ENCODE measurements around the gene GTF2F2. TPM values are rescaled to one million over a fixed set of nuclear protein-coding genes. Genes with fewer than 3 reads are reported as not detected.

GTF2F2 gene
- polyA plus RNA-seq, 1 experiment = 7.9 TPM

DNA sequence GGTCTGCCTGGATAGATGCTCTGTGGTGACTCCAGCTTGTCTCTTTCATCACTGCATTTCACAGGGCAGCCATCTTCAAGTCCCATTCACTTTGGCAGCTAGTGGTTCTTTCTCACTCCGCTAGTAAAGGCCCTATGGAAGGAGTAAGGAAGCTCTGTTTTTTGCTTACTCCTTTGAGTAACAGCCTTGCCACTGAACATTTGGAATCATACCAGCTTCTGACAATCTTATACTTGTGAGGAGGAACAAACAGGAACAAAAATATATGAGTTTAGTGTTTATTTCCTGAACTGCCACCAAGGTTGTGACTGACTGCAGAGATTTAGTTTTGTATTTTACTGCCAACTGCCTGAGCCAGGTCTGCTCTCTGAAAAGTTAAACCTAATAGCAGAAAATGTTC, 41.9 kb downstream of the GTF2F2 start:
- no peak for DNase-seq (ENCODE audit: low read depth)
- ChIA-PET CTCF (interaction anchor here (0.9 to 2.1 kb wide), 5 partner anchors 12 to 119 kb away, joined by 4 to 6 read pairs (median 4); no protein-coding TSS in a partner anchor), POLR2A (no interaction called here)
- Histone ChIP-seq H3K36me3 (ENCODE audit: control insufficient read depth, insufficient read depth, low read length) (no peaks in the 10 kb centered on the region), H3K27me3 (ENCODE audit: control insufficient read depth, insufficient read depth, low read length) (no peaks in the 10 kb centered on the region), H3K4me3 (ENCODE audit: low read depth, low read length) (no peak overlapping the region)
- TF ChIP-seq, protein P1, sequence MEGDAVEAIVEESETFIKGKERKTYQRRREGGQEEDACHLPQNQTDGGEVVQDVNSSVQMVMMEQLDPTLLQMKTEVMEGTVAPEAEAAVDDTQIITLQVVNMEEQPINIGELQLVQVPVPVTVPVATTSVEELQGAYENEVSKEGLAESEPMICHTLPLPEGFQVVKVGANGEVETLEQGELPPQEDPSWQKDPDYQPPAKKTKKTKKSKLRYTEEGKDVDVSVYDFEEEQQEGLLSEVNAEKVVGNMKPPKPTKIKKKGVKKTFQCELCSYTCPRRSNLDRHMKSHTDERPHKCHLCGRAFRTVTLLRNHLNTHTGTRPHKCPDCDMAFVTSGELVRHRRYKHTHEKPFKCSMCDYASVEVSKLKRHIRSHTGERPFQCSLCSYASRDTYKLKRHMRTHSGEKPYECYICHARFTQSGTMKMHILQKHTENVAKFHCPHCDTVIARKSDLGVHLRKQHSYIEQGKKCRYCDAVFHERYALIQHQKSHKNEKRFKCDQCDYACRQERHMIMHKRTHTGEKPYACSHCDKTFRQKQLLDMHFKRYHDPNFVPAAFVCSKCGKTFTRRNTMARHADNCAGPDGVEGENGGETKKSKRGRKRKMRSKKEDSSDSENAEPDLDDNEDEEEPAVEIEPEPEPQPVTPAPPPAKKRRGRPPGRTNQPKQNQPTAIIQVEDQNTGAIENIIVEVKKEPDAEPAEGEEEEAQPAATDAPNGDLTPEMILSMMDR (IDR thresholded peaks at IDR 0.05; ENCODE audit: insufficient read depth, low read depth, low read length) = no peak

DNA sequence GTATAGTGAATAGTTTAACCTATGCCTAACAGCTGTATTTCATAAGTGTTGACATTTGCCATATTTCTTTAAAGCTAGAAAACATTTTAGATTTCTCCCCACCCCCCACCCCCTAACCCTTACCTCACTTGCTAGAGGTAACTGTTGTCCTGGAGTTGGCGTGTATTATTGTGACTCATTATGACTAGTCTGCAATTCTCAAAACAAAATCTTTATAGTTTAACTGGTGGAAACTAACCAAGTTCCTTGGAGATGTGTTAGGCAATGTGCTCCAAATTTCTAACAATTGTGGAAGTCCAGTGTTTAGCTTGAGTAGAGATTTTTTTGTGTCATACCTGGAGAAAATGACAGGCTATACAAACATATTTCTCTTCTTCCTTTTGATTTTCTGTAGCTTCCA, 42.5 kb downstream of the GTF2F2 start:
- ChIA-PET POLR2A (no interaction called here), CTCF (interaction anchor here (0.5 to 2.1 kb wide), 6 partner anchors 10 to 118 kb away, joined by 3 to 6 read pairs (median 4); no protein-coding TSS in a partner anchor)

DNA sequence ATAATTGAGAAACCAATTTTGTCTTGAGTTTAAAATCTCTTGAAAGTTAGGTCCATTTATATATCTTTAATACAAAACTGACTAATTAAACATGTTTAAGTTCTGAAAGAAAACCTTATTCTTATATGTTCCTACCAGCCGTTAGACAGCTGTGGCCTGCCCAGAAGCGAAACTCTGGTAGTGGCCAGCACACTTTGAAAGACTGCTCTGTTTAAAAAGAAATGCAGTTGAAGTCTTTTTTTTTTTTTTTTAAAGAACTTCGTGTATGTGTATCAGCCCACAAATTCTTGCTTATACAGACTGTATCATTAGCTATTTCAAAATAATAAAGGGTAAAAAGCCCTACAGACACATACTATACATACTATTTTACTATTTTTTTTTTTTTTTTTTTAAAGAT, 46.5 kb downstream of the GTF2F2 start:
- CTCF ChIA-PET = no interaction called here
- H3K36me3 ChIP-seq (ENCODE audit: control insufficient read depth, insufficient read depth, low read length) = no peaks in the 10 kb centered on the region
- TF ChIP-seq, protein P1 (IDR thresholded peaks at IDR 0.05; ENCODE audit: insufficient read depth, low read depth, low read length) = no peak
- no peaks in the 10 kb centered on the region for H3K27me3 ChIP-seq (ENCODE audit: control insufficient read depth, insufficient read depth, low read length)
- H3K4me3 ChIP-seq (ENCODE audit: low read depth, low read length) = no peak overlapping the region
- POLR2A ChIA-PET = no interaction called here
- DNase-seq (ENCODE audit: low read depth) = no peak

More for the DNA sequence above, 42.5 kb downstream of the GTF2F2 start:
- Histone ChIP-seq H3K36me3 (ENCODE audit: control insufficient read depth, insufficient read depth, low read length) (no peaks in the 10 kb centered on the region), H3K4me3 (ENCODE audit: low read depth, low read length) (no peak overlapping the region), H3K27me3 (ENCODE audit: control insufficient read depth, insufficient read depth, low read length) (no peaks in the 10 kb centered on the region)
- peak; percentile 72 for DNase-seq (ENCODE audit: low read depth)
- TF ChIP-seq, protein P1 (IDR thresholded peaks at IDR 0.05; ENCODE audit: insufficient read depth, low read depth, low read length) = no peak

DNA sequence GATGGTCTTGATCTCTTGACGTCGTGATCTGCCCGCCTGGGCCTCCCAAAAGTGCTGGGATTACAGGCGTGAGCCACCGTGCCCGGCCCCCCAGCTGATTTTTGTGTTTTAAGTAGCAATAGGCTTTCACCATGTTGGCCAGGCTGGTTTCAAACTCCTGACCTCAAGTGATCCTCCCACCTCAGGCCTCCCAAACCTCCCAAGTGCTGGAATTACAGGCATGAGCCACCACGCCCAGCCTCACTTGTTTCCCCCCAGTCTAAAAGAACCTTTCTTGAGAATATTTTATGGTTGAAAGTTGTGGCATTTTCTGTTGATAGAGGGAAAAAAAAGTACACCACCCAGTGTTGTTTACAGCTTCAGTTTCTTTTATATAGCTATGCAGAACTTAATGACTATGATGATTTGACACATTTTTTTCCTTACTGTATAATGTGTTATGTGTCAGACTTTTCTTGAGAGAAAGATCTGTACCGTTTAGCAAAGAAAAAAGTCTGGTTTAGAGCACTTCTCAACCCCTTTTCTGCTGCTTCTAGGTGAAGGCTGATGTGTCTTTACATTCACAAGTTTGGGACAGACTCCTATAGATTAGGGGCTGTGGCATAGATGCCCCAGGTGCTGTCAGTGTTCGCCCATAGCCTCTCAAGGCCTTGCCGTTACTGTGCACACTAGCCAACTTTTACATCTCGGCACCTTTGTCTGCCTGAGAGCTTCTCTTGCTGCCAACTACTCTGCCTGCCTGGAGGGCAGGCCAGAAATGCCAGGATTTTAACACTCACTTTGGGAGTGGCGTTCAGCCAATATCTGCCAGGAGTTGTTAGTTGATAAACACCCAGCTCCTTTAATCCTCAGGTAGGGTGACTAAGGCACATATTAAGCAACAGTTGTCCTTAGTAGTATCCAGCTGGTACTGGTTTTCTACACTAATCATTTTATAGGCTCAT, 47.6 kb downstream of the GTF2F2 start:
- Histone ChIP-seq H3K4me3 (ENCODE audit: low read depth, low read length) (no peak overlapping the region), H3K36me3 (ENCODE audit: control insufficient read depth, insufficient read depth, low read length) (no peaks in the 10 kb centered on the region), H3K27me3 (ENCODE audit: control insufficient read depth, insufficient read depth, low read length) (no peaks in the 10 kb centered on the region)
- TF ChIP-seq, protein P1 (IDR thresholded peaks at IDR 0.05; ENCODE audit: insufficient read depth, low read depth, low read length) = no peak
- ChIA-PET CTCF (interaction anchor here (1.0 kb wide), 1 partner anchor 121 kb away, joined by 3 read pairs; no protein-coding TSS in a partner anchor), POLR2A (no interaction called here)
- no peak for DNase-seq (ENCODE audit: low read depth)

DNA sequence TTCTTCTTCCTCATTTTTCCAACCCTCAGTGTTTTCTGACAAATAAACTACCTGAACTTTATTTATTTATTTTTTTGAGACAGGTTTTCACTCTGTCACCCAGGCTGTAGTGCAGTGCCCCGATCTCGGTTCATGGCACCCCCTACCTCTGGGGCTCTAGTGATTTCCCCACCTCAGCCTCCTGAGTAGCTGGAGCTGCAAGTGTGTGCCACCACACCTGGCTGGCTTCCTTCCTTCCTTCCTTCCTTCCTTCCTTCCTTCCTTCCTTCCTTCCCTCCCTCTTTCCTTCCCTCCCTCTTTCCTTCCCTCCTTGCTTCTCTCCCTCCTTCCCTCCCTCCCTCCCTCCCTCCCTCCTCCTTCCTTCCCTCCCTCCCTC, 48.2 kb downstream of the GTF2F2 start:
- CTCF ChIA-PET = interaction anchor here (1.4 kb wide), 1 partner anchor 10 kb away, joined by 3 read pairs; no protein-coding TSS in a partner anchor

More for the DNA sequence above, 48.2 kb downstream of the GTF2F2 start:
- H3K36me3 ChIP-seq (ENCODE audit: control insufficient read depth, insufficient read depth, low read length) = no peaks in the 10 kb centered on the region
- H3K27me3 ChIP-seq (ENCODE audit: control insufficient read depth, insufficient read depth, low read length) = no peaks in the 10 kb centered on the region
- TF ChIP-seq, protein P1 (IDR thresholded peaks at IDR 0.05; ENCODE audit: insufficient read depth, low read depth, low read length) = no peak
- POLR2A ChIA-PET = no interaction called here
- no peak for DNase-seq (ENCODE audit: low read depth)
- no peak overlapping the region for H3K4me3 ChIP-seq (ENCODE audit: low read depth, low read length)
